PFSK-1 (cell line): ENCODE results near the gene LMO3.

Experiments used
- POLR2AphosphoS5 ChIP-seq: IDR thresholded peaks from 2 replicates; pipeline ENCODE4 v1.6.1; 2012; ENCODE audit warnings: low read depth, mild to moderate bottlenecking, control low read depth, low read length, moderate library complexity
- SIN3A ChIP-seq: IDR thresholded peaks from 2 replicates; pipeline ENCODE4 v1.6.1; 2012; ENCODE audit warnings: mild to moderate bottlenecking, low read length, moderate library complexity, borderline replicate concordance; ENCODE audit not compliant: insufficient read depth

DNA sequence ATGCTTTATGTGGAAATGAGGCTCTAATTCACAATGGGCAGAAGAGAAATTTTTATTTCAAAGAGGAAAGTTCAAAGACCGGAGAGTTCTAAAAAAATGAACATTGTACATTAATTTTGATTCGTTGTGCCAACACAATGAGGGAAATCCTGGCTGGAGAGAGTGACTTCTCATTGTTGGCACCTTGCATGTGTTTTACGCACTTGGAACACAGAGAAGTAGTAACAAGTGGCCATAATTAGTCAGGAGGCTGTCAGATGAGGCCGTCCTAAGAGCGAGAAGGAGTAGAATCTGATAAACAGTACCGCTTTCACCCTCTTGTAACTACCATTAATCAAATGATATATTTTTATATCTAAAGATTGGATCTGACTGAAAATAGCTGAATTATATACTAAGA, 6.9 kb downstream of the LMO3 start:
- no peak for TF ChIP-seq SIN3A
- no peak for TF ChIP-seq POLR2AphosphoS5
